Measurements from ENCODE around the gene NCOA3.
"Not testable (repeated sequence)": the region's sequence is repeated elsewhere in the genome, so short reads cannot be mapped to it uniquely, and the experiment has no call there.

NCOA3 gene

DNA sequence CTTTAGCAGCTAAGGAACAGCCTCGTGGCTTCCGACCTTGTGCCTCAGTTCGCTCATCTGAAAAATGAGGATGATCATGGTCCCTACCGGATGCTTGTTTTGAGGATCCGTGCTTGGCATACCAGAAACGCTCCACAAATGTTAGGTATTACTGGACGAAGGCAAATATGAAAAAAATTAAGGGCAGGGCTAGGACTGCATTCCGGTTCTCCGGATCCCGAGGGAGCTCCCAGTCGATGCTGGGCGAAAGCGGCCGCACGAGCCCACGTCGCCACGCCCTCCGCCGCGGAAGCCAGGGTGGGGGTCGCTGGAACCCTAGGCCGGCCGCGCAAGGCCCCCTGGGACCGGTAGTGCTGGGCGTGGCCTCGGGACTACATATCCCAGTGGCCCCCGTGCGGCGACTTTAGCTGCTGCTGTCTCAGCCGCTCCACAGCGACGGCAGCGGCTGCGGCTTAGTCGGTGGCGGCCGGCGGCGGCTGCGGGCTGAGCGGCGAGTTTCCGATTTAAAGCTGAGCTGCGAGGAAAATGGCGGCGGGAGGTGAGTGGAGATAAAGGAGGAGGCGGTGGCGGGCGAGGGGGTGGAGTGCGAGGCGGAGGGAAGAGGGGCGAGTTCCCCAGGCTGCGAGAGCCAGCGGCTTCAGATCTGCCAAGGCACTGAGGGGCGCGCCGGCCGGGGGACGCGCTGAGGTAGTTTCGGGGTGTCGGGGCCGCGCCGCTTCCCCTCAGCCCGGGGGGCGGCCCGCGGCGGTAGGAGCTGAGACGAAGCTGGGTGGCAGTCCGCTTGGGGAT lies at the start of gene NCOA3:
TSS of gene NCOA3 (plus strand) at position 406 of the 789 bp plus-strand sequence. CDS start 120,361 bp downstream, outside the sequence.
- DNase-seq, result peak in 55 of 56 donors; percentile 58 to 96 (median 88)

DNA sequence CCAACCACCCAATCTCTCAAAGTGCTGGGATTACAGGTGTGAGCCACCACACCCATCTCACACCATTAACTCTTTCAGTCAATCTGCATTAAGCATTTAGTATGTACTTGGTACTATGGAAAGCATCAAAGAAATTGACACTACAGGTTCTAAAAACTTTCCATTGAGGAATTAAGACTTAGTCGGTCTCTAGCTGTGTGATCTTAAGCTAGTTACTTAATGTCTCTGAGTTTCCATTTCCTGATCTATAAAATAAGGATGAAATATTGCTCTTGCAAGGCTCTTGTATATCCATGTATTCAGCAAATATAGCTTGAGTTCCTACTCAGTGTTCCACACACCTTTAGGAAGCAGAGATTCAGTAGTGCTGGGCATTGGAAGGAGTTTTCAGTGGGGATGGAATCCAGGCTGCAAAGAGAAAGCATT lies 48.9 kb upstream of the NCOA3 start:
- no peak for DNase-seq

DNA sequence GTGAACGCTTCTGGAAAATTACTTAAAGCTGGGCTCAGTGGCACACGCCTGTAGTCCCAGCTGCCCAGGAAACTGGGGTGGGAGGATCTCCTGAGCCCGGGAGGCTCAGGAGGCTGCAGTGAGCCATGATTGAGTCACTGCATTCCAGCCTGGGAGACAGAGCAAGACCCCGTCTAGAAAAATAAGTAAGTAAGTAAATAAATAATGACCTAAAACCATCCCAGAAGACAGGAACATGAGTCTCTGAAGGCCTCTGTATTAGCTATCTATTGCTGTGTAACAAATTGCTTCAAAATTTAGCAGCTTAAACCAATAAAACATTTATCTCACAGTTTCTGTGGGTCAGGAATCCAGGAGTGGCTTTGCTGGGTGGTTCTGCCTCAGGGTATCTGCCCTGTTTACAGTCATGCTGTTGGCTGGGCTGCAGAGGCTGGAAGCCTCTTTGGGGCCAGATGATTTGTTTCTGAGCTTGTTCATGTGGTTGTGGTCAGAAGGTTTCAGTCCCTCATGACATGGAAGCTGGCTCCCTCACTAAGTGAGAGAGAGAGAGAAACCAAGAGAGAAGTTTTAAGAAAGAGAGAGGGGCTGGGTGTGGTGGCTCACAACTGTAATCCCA lies 48.4 kb upstream of the NCOA3 start:
- DNase-seq, result no peak

DNA sequence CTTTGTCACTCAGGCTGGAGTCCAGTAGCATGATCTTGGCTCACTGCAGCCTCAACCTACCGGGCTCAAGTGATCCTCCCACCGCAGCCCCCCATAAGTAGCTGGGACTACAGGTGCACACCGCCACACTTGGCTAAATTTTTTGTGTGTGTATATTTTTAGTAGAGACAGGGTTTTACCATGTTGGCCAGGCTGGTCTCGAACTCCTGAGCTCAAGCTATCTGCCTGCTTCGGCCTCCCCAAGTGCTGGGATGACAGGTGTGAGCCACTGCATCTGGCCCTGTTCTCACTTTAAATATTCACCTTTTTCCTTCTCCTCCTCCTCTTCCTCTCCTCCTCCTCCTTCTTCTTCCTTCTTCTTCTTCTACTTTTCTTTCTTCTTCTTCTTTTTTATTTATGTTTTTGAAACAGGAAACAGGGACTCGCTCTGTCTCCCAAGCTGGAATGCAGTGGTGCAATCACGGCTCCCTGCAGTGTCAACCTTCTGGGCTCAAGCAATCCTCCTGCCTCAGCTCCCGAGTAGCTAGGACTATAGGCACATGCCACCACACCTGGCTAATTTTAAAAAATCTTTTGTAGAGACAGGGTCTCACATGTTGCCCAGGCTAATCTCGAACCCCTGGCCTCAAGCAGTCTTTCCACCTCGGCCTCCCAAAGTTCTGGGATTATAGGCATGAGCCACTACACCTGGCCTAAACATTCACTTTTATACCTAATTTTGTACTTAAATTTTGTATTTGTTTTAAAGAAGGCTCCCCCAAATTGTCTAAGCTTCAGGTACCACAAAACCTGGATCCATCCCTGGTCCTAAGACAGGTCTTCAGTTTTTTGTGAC lies 47.2 kb upstream of the NCOA3 start:
- DNase-seq, result no peak

DNA sequence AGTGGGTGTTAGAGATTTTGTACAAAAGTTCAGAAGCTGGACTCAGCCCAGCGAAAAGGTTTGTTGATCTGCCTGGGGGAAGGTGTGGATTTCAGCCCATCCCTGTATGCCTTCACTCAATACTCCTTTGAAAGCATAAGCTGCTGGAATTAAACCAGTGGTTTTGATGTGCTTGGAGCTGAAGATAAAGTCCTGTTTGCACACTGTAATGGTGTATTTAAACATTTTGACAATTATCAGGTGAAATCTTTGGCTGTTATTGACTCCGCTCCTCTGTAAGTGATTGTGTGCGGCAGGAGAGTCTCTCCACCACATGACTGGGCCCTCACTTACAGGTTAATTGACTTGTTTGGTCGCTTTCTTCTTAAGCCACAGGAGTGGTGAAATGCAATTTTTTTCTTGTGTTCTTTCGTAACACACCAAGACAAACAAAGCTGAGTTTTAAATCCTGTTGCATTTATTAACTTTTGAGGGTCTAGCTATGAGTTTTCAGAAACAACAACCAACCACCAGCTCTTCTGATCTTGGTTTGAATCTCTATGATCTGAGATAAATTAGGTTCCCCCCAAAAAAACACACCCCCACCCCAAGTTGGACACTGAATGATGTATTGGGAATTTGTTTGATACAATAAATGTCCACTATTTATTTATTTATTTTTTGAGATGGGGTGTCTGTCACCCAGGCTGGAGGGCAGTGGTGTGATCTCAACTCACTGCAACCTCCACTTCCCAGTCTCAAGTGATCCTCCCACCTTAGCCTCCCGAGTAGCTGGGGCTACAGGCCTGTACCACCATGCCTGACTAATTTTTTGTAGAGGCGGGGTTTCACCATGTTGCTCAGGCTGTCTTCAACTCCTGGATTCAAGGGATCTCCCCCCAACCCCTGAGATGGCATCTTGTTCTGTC lies 46.3 kb upstream of the NCOA3 start:
- no peak for DNase-seq

DNA sequence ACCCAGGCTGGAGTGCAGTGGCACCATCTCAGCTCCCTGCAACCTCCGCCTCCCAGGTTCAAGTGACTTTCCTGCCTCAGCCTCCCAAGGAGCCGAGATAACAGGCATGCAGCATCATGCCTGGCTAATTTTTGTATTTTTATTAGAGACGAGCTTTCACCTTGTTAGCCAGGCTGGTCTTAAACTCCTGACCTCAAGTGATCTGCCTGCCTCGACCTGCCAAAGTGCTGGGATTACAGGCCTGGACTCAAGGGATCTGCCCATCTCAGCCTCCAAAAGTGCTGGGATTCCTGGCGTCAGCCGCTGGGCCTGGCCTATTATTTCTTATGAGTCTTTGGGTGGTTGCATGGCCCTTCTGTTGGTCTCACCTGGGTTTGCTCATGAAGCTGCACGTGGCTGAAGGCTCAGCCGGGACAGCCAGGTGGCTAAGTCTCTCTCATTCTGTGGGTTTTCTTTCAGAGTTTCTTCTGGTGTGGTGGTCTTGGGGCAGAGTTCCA lies 45.6 kb upstream of the NCOA3 start:
- DNase-seq, result no peak

DNA sequence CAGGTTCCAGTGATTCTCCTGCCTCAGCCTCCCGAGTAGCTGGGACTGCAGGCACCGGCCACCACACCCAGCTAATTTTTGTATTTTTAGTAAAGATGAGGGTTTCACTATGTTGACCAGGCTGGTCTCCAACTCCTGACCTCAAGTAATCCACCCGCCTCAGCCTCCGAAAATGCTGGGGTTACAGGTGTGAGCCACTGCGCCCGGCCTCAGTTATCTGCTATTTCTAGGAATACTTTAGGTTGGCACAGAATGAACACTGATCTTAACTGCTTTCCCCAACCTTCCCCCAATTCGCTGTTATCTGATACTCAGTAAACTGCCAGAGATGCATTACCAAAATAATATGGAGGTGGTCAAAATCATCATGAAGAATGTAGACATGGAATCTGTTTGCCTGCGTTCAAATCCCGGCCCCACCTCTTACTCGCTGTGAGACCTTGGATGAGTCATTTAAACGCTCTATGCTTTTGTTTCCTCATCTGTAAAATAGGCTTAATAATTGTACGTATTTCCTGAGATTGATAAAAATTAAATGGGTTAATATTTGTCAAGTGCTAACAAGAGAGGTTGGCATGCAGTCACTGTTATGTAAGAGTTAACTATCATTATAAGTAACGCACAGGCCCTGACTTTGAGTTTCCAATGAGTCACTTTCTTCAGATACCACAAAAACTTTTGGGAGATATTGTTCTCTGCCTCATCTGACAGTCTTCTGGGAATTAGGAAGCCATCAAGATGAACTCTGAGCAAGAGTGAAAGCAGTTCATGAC lies 44.5 kb upstream of the NCOA3 start:
- no peak for DNase-seq

DNA sequence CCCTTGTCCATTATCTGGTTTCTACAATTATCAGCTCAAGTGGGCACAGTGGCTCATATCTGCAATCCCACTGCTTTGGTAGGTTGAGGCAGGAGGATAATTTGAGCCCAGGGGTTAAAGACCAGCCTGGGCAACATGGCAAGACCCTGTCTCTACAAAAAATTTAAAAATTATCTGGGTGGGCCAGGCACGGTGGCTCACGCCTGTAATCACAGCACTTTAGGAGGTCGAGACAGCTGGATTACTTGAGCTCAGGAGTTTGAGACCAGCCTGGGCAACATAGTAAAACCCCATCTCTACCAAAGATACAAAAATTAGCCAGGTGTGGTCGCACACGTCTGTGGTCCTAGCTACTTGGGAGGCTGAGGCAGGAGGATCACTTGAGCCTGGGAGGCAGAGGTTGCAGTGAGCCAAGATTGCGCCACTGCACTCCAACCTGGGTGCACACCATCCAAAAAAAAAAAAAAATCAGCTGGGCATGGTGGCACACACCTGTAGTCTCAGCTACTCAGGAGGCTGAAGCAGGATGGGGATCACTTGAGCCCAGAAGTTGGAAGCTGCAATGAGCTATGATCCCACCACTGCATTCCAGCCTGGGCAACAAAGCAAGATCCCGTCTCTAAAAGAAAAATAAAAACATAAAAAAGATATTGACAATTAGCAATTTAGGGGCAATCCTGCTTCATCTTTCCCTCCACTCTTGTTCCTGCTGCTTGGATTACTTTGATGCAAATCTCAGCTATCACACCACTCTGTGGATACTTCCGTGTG lies 43.2 kb upstream of the NCOA3 start:
- DNase-seq, result not testable (repeated sequence)

DNA sequence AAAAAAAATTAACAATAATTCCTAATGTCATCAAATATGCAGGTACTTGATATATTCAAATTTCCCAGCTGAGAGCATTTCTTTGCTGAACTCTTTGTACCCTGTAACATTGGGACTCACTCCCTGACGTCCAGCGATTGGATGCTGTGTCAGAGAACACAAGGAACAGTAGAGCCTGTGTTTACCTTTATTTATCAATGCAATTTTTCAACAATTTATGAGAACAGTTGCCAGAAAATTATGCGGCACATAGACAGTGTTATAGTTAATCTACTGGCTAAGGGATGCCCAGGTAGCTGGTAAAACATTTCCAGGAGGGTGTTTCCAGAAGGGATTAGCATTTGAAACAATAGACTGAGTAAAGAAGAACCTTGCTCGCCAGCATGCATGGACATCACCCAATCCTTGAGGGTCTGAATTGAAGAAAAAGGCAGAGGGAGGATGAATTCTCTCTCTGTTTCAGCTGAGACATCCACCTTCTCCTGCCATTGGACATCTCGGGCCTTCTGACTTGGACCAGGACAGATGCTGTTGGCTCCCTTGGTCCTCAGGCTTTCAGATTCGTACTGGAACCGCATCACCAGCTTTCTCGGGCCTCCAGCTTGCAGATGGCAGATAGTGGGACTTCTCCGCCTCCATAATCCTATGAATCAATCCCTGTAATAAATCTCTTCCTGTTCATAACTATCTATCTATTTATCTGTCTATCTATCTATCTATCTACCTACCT lies 42.2 kb upstream of the NCOA3 start:
- no peak for DNase-seq

DNA sequence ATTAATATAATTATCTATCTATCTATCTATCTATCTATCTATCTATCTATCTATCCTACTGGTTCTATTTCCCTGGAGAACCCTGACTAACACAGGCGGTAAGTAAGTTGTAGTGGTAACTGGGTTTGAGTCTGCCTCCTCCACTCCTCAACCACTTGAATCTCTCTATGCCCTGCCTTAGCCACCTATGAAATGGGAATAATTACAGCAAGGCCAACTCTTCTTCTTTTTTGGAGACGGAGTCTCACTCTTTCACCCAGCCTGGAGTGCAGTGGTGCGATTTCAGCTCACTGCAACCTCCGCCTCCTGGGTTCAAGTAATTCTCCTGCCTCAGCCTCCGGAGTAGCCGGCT lies 41.0 kb upstream of the NCOA3 start:
- DNase-seq, result not testable (repeated sequence)

DNA sequence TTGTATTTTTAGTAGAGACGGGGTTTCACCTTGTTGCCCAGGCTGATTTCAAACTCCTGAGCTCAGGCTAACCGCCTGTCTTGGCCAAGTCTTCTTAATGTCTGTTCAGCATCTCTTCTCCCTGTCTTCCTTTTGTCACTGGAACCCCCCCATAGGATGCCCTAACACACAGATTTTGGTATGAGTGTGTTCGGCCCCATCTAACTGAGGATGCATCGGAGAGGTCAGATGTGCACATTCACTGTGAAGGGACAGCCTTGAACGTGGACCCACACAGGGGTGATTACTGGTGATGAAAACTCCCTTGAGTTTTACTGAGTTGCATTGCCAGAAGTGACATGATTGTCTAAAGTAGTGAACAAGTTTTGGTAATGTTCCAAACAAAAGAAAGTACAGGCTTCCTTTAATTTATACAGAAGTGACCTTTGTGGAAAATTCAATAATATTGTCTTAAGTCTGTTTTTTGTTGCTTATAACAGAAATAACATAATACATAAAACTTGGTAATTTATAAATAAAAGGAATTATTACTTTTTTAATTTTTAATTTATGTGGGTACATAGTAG lies 40.5 kb upstream of the NCOA3 start:
- no peak for DNase-seq

DNA sequence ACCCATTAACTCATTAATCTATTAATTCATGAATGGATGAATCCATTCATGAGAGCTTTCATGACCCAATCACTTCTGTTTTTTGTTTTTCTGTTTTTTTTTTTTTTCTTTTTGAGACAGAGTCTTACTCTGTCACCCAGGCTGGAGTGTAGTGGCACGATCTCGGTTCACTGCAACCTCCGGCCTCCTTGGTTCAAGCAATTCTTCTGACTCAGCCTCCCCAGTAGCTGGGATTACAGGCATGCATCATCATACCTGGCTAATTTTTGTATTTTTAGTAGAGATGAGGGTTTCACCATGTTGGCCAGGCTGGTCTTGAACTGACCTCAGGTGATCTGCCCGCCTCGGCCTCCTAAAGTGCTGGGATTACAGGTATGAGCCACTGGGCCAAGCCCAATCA lies 39.8 kb upstream of the NCOA3 start:
- not testable (repeated sequence) for DNase-seq

DNA sequence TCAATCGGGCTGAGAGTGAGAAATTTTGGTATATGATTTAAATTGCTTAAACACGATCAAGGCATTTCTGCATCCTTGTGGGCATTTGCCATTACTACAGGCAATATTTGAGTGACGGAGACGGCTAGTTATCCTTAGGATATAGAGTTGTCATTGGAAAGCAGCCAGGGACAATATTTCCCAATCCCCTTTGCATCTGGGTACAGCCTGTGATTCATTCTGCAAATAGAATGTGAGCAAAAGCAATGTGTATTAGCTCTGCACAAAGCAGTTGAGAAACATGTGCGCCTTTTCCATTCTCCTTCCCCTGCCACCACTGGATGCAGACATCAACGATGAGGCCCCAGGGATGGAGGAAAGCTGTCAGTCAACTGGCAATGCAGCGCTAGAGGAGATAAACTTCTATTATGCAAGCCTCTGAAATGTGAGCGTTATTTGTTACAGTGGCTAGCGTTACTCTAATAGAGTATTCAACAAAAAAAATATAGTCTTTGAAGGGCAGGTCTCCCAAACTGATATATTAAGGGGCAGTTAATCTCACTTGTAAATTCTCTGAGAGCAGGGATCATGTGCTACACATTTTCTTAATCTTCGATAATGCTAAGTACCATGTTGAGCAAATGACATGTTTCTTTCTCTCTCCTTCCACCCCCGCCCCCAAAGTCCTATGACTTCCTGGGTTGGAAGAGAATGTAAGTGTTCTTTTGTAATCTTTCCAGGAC lies 37.1 kb upstream of the NCOA3 start:
- DNase-seq, result no peak

DNA sequence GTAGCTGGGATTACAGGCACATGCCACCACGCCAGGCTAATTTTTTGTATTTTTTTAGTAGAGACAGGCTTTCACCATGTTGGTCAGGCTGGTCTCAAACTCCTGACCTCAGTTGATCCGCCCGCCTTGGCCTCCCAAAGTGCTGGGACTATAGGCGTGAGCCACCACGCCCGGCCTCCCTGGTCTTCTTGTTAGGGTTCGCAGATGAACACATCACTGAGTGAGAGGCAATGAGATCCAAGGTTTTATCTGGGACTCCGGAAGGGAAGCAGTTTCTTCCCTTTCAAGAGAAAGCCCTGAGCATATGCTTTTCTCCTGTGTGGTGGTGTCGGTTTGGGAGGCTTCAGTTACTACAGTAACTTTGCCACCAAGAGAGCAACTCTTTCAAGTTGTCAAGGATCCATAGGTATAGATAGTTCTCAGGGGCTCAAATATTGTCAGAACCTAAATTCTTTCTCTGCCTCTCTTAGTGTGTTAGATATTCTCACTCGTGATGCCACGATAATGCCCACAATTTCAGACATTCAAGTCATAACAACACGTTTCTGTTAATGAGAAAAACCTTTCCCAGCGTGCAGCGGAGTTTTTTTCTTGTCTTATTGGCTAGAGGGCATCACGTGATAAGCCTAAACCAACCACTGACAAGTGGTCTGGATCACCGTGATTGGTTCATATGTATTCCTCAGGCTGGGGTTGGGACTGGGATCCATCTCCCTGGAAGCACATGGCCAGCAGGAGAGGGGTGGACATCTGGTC lies 36.2 kb upstream of the NCOA3 start:
- DNase-seq, result no peak

DNA sequence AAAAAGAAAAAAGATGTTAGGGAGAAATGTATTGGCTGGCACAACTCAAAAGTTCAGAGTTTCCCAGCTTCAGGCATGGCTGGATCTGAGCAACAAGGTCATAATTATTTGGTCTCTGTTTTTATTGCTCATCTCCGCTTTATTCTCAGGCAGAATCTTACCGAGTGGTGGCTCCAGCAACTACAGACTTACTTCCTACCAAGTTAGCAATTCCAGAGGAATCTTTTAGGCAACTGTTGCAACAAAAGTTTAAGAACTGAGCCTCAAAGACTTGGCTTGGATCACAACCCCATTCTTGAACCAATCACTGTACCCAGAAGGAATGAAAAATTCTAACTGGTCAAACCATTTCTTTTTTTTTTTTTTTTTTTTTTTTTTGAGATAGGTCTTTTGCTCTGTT lies 35.5 kb upstream of the NCOA3 start:
- no peak for DNase-seq

DNA sequence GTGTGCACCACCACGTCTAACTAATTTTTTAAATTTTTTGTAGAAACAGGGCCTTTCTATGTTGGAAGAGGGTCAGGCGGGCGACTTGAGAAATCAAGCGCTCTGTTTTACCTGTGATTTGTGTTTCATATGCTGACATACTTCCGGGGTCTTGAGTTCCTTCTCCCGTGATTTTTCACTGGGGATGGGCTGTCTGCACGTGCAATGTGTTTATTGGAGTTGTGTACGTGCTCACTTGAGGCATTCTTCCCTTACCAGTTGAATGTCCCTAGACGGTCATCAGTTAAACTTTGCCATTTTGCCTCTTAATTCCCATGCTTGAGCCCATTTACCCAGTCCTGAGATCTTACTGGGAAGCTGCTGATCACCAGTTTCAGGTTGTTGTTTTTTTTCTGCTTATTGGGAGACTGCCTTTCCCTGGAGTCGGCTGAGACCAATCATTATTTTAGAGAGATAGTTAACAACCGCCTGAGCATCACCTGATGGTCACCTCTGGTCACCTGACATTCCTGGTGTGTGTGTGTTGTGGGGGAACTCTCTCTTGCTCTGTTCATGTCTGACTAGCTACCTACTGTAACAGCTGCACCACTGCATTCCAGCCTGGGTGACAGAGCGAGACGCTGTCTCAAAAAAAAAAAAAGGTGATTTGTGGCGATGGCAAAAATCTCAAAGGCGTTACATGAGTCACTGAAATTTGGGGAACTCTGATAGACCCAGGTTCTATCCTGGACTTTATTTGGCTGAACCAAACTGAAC lies 34.8 kb upstream of the NCOA3 start:
- no peak for DNase-seq

Measured in nucleus accumbens (tissue), 56 donors.